Keratinocyte (primary cell): ENCODE measurements around the gene CASTOR1.

Source experiments
- EZH2 ChIP-seq: IDR thresholded peaks from one replicate; pipeline ENCODE4 v1.6.1; 2012; ENCODE audit warnings: inconsistent platforms, mild to moderate bottlenecking, low read length, moderate library complexity
- TF ChIP-seq, protein P1 (sequence below), 3 experiments: IDR thresholded peaks in 1 of 3; conservative IDR thresholded peaks in 1 of 3; optimal IDR thresholded peaks in 1 of 3; 2 replicates in 2 of 3; 3 replicates in 1 of 3; pipeline versions ENCODE3 to v1.5.1; 2011; ENCODE audit warnings: low read length in 3 of 3, mild to moderate bottlenecking in 3 of 3, moderate library complexity in 2 of 3, control low read depth in 1 of 3, inconsistent platforms in 1 of 3; ENCODE audit not compliant: insufficient read depth in 2 of 3; ENCODE audit errors: extremely low read depth in 1 of 3

DNA sequence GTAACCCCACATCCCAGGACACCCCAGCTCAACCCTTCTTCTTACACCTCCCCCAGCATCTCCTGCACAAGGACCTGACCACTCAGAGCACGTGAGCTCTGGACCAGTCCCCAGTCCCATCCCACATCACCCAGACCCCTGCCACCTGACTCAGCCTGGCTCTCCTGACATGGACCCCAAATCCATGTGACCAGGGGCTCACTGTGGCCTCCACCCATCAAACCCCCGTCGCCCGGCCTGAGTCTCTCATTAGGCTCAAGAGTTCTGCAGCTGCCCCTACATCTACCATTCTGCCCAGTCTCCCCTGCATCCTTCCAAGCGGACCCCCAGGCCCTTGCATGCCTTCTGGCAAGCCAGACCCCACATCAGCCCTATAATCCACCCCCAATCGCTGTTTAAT, 40.8 kb downstream of the CASTOR1 start:
- TF ChIP-seq, protein P1, sequence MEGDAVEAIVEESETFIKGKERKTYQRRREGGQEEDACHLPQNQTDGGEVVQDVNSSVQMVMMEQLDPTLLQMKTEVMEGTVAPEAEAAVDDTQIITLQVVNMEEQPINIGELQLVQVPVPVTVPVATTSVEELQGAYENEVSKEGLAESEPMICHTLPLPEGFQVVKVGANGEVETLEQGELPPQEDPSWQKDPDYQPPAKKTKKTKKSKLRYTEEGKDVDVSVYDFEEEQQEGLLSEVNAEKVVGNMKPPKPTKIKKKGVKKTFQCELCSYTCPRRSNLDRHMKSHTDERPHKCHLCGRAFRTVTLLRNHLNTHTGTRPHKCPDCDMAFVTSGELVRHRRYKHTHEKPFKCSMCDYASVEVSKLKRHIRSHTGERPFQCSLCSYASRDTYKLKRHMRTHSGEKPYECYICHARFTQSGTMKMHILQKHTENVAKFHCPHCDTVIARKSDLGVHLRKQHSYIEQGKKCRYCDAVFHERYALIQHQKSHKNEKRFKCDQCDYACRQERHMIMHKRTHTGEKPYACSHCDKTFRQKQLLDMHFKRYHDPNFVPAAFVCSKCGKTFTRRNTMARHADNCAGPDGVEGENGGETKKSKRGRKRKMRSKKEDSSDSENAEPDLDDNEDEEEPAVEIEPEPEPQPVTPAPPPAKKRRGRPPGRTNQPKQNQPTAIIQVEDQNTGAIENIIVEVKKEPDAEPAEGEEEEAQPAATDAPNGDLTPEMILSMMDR (optimal IDR thresholded peaks at IDR 0.05 in 1 of 3, IDR thresholded peaks at IDR 0.05 in 1 of 3, conservative IDR thresholded peaks at IDR 0.05 in 1 of 3; ENCODE audit: extremely low read depth in 1 of 3, insufficient read depth in 2 of 3, low read length in 3 of 3) = no peak
- TF ChIP-seq EZH2 = no peak
